ENCODE data around the gene SHB. TPM values are rescaled to one million over a fixed set of nuclear protein-coding genes. Genes with fewer than 3 reads are reported as not detected.

SHB gene
- total RNA-seq, 2 donors from 2014 or later, result 28.1 to 38.1 TPM

DNA sequence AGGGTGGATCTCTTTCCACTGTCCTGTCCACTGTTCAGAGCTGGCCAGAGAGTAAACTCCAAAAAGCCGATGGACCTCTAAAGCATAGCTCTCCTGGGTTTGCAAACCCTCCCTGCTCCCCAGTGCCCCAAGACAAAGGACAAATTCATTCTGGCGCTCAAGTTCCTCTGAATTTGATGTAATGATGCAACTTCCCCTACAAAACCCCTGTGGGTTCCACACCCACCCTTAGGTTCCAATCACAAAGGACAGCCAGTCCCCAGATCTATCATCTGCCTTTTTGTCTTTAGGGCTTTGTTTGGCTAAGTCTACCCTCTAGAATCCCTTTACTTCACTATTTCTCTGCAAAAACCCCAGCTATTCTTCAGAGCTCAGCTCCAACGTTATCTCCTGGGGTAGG lies 107.7 kb downstream of the SHB start:
- Histone ChIP-seq H3K27me3 (ENCODE audit: control insufficient read depth, insufficient read depth, low read length, poor library complexity, severe bottlenecking) (no peaks in the 10 kb centered on the region), H3K27ac (ENCODE audit: low read depth, low read length) (no peak overlapping the region), H3K9me3 (ENCODE audit: control insufficient read depth, low read length) (no peaks in the 10 kb centered on the region), H3K4me1 (ENCODE audit: control insufficient read depth, insufficient read depth, low read length) (no peaks in the 10 kb centered on the region), H3K4me3 (ENCODE audit: low read length) (no peak overlapping the region), H3K9ac (ENCODE audit: extremely low read depth, low read length, poor library complexity, severe bottlenecking) (no peak overlapping the region), H3K36me3 (ENCODE audit: control insufficient read depth, insufficient read depth, low read length) (peaks cover 67% of the 10 kb centered on the region)
- Mint-ChIP-seq H3K9me3 (no peaks in the 10 kb centered on the region), H3K4me1 (peaks cover under 1% of the 10 kb centered on the region), H3K36me3 (ENCODE audit: low read depth) (peaks cover 45% of the 10 kb centered on the region), H3K27me3 (ENCODE audit: insufficient read depth) (no peaks in the 10 kb centered on the region), H3K27ac (no peak overlapping the region), H3K4me3 (no peak overlapping the region)
- no peak for DNase-seq
- WGBS, 2 experiments (ENCODE audit: insufficient coverage in 1 of 2, insufficient read length in 1 of 2), result 93% methylated on average over 3 of the region's 3 CpGs; no CpG with 5 or more reads in 1 of the 2 experiments
- no peak for TF ChIP-seq CTCF (conservative IDR thresholded peaks at IDR 0.05)

DNA sequence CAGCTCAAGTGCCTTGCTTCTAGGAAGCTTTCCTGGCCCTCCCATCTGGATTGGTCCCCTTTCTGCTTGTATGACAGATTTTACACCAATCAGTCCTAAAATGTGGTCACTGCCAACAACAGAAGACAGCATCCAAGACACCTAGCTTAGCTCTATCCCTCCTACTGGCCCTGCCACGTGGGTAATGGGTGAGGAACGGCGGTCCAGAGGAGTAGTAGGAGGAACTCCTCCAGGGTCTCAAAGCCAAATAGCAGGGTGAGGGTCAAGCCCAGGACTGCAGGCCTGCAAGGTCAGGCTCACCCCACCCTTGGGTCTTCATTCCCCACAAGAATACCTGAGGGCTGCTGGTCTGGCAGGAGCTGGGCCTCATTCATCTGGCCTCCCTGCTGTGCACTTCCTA lies 108.4 kb downstream of the SHB start:
- Mint-ChIP-seq H3K27me3 (ENCODE audit: insufficient read depth) (no peaks in the 10 kb centered on the region), H3K4me3 (no peak overlapping the region), H3K36me3 (ENCODE audit: low read depth) (peaks cover 51% of the 10 kb centered on the region), H3K4me1 (no peaks in the 10 kb centered on the region), H3K9me3 (no peaks in the 10 kb centered on the region), H3K27ac (no peak overlapping the region)
- no peaks in the 10 kb centered on the region for H3K27me3 ChIP-seq (ENCODE audit: control insufficient read depth, insufficient read depth, low read length, poor library complexity, severe bottlenecking)
- H3K4me1 ChIP-seq (ENCODE audit: control insufficient read depth, insufficient read depth, low read length), result no peaks in the 10 kb centered on the region
- no peaks in the 10 kb centered on the region for H3K9me3 ChIP-seq (ENCODE audit: control insufficient read depth, low read length)
- H3K36me3 ChIP-seq (ENCODE audit: control insufficient read depth, insufficient read depth, low read length), result peaks cover 67% of the 10 kb centered on the region
- WGBS, 2 experiments (ENCODE audit: insufficient coverage in 1 of 2, insufficient read length in 1 of 2), result 95 to 100% methylated on average over 1 to 3 of the region's 3 CpGs
- H3K9ac ChIP-seq (ENCODE audit: extremely low read depth, low read length, poor library complexity, severe bottlenecking), result no peak overlapping the region
- DNase-seq, result no peak
- H3K4me3 ChIP-seq (ENCODE audit: low read length), result no peak overlapping the region
- no peak for TF ChIP-seq CTCF (conservative IDR thresholded peaks at IDR 0.05)
- no peak overlapping the region for H3K27ac ChIP-seq (ENCODE audit: low read depth, low read length)

DNA sequence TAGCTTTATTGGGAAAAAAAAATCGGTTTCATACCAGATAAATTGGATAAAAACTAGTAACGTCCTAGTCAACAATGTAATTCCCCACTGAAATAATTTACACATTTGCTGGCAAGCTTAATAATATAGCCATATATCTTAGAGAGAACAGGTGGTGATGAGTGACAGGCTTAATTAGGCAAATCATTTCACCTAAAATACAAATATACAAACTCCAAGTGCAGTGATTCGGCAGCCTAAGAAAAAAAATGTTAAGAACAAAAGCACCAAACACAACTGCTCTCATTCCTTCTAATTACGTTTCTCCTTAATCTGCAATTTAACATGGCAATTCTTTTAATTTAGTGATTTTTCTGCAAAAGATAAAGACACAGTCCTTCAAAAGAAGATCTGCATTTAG lies 109.1 kb downstream of the SHB start:
- no peak overlapping the region for H3K27ac ChIP-seq (ENCODE audit: low read depth, low read length)
- Mint-ChIP-seq H3K4me3 (no peak overlapping the region), H3K36me3 (ENCODE audit: low read depth) (peaks cover 52% of the 10 kb centered on the region), H3K4me1 (no peaks in the 10 kb centered on the region), H3K27ac (no peak overlapping the region), H3K9me3 (no peaks in the 10 kb centered on the region), H3K27me3 (ENCODE audit: insufficient read depth) (no peaks in the 10 kb centered on the region)
- whole genome bisulfite sequencing, 2 experiments (ENCODE audit: insufficient coverage in 1 of 2, insufficient read length in 1 of 2), result 71 to 77% methylated on average over 3 to 4 of the region's 4 CpGs
- no peaks in the 10 kb centered on the region for H3K4me1 ChIP-seq (ENCODE audit: control insufficient read depth, insufficient read depth, low read length)
- H3K9ac ChIP-seq (ENCODE audit: extremely low read depth, low read length, poor library complexity, severe bottlenecking), result no peak overlapping the region
- peaks cover 73% of the 10 kb centered on the region for H3K36me3 ChIP-seq (ENCODE audit: control insufficient read depth, insufficient read depth, low read length)
- H3K27me3 ChIP-seq (ENCODE audit: control insufficient read depth, insufficient read depth, low read length, poor library complexity, severe bottlenecking), result no peaks in the 10 kb centered on the region
- H3K4me3 ChIP-seq (ENCODE audit: low read length), result no peak overlapping the region
- no peak for DNase-seq
- no peaks in the 10 kb centered on the region for H3K9me3 ChIP-seq (ENCODE audit: control insufficient read depth, low read length)
- no peak for TF ChIP-seq CTCF (conservative IDR thresholded peaks at IDR 0.05)

All from endodermal cell (in vitro differentiated cells).